Lower lobe of right lung (tissue), 2 donors: ENCODE data around the gene ZMIZ1. TPM values are rescaled to one million over a fixed set of nuclear protein-coding genes. Genes with fewer than 3 reads are reported as not detected.

Experiments
- ATAC-seq, 2 donors: fragments of 200-7000 bp; cut with Tn5 transposase; one replicate each; pipeline ENCODE4 v1.9.1; 2020 to 2022; ENCODE audit warnings: mild to moderate bottlenecking in 2 of 2, moderate library complexity in 2 of 2
- DNase-seq: peaks from one replicate; pipeline ENCODE4 v3.0.0-alpha.2; 2020
- H3K27ac ChIP-seq: fragments of 200-600 bp; one replicate; pipeline ENCODE4 v1.8.0; 2022
- H3K27me3 ChIP-seq: fragments of 200-600 bp; one replicate; pipeline ENCODE4 v1.8.0; 2022; ENCODE audit warnings: low read depth
- H3K36me3 ChIP-seq: fragments of 200-600 bp; one replicate; pipeline ENCODE4 v1.8.0; 2022; ENCODE audit warnings: mild to moderate bottlenecking
- H3K4me1 ChIP-seq: fragments of 200-600 bp; one replicate; pipeline ENCODE4 v1.8.0; 2022
- H3K4me3 ChIP-seq: fragments of 200-600 bp; one replicate; pipeline ENCODE4 v1.8.0; 2022; ENCODE audit warnings: mild to moderate bottlenecking
- H3K9me3 ChIP-seq: fragments of 200-600 bp; one replicate; pipeline ENCODE4 v1.8.0; 2022
- CTCF ChIP-seq: fragments of 200-600 bp; IDR thresholded peaks from one replicate; pipeline ENCODE4 v1.8.0; 2022; ENCODE audit warnings: antibody characterized with exemption, mild to moderate bottlenecking
- intact Hi-C: fragments of 100-400 bp; cut with DNase I; formaldehyde crosslinking; loops from one replicate; pipeline ENCODE4 v1.11.0; 2022
- total RNA-seq: library from RNA; stranded (reverse); fragmentation: NEBNext Ultra II Directional; extraction: Animal tissue kit (Norgen Biotek cat#: 25700); gene quantifications from one replicate; pipeline ENCODE4 v1.2.1, GENCODE V29; 2021
- donor health status: DM: no; HTN: yes; CAD: no; lungs with severe emphysema.

The ZMIZ1 gene
- total RNA-seq, 1 donor from 2014 or later: 102 TPM

- Histone ChIP-seq H3K27ac (peak overlapping the region; percentile 73), H3K27me3 (no peaks in the 10 kb centered on the region), H3K4me1 (peaks cover 84% of the 10 kb centered on the region), H3K4me3 (no peak overlapping the region), H3K9me3 (no peaks in the 10 kb centered on the region), H3K36me3 (peaks cover 20% of the 10 kb centered on the region)
- intact Hi-C loops: no loop called here
- no peak for TF ChIP-seq CTCF
- DNase-seq (no peak), ATAC-seq (no peak)
Measured at GRCh38 chr10:79238158-79238520, 169.4 kb downstream of the ZMIZ1 start.

GRCh38 chr10:79238606-79239005, 169.8 kb downstream of the ZMIZ1 start:
- H3K27ac ChIP-seq: peak overlapping the region; percentile 73
- no peaks in the 10 kb centered on the region for H3K27me3 ChIP-seq
- no peak for TF ChIP-seq CTCF
- no peak for ATAC-seq
- no peak for DNase-seq
- H3K4me3 ChIP-seq: no peak overlapping the region
- intact Hi-C loops: no loop called here
- no peaks in the 10 kb centered on the region for H3K9me3 ChIP-seq
- peaks cover 18% of the 10 kb centered on the region for H3K36me3 ChIP-seq
- peaks cover 85% of the 10 kb centered on the region for H3K4me1 ChIP-seq

DNA sequence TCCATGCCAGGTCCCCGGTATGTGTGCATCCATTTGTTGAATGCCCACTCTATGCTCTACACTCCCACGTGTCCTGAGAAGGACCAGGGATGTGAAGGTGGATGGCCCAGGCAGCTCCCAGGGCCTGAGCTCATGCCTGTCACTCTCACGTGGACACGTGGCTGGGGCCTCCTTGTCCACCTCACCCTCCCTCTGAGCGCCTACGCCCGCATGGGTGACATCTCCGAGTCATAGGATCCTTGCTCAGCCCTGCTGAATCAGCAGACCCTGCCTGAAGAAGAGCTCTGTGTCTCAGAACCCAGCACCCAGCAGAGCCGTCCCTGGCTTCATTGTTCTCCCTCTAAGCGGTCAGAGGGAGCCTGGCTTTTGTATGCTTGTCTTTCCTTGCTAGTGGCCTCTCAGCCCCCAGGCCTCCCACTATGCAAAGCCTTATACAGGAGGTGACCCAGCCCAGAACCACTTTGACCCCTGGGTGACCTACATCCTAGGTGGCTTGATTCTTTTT, 170.6 kb downstream of the ZMIZ1 start:
- H3K27ac ChIP-seq: peak overlapping the region; percentile 73
- no peak overlapping the region for H3K4me3 ChIP-seq
- no peaks in the 10 kb centered on the region for H3K27me3 ChIP-seq
- no peak for TF ChIP-seq CTCF
- H3K36me3 ChIP-seq: peaks cover 18% of the 10 kb centered on the region
- peaks cover 87% of the 10 kb centered on the region for H3K4me1 ChIP-seq
- H3K9me3 ChIP-seq: no peaks in the 10 kb centered on the region
- intact Hi-C loops: no loop called here
- peak; percentile 86 for DNase-seq
- ATAC-seq: peak; percentile 24 to 30

DNA sequence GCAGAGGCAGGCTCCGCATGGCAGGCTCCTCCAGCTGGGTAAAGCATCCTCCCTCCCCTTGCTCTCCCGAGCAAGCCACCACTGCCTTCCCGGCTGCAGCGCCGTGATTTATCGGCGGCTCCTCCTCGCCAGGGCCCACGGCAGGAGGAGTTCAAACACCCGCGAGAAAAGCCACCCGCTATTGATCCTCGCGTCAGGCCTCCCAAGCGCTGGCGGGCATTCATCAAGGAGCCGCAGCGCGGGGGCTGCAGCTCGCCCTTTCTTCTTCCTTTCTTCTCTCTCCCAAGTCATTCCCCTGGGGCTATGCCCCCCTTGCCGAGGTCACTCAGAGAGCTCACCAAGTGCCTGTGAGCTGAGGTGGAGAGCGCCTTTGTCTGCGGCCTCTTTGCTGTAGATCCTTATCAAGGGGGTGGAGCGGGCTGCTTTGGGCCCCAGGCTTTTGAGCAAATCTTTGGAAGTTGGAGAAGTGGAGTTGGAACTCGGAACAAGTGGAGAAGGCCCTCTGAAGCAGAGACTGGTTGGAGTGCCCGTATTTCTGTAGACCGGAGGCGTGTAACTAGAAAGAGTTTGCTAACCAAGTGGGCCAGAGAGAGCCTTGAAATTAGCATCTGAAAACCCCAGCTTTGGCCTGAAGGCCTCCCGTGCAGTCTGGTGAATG, 171.3 kb downstream of the ZMIZ1 start:
- H3K4me1 ChIP-seq: peaks cover 87% of the 10 kb centered on the region
- peak overlapping the region; percentile 73 for H3K27ac ChIP-seq
- DNase-seq: peak; percentile 67
- TF ChIP-seq CTCF: no peak
- intact Hi-C loops: no loop called here
- ATAC-seq: peak; percentile 16 to 17
- H3K9me3 ChIP-seq: no peaks in the 10 kb centered on the region
- H3K36me3 ChIP-seq: peaks cover 12% of the 10 kb centered on the region
- no peaks in the 10 kb centered on the region for H3K27me3 ChIP-seq
- H3K4me3 ChIP-seq: no peak overlapping the region

DNA sequence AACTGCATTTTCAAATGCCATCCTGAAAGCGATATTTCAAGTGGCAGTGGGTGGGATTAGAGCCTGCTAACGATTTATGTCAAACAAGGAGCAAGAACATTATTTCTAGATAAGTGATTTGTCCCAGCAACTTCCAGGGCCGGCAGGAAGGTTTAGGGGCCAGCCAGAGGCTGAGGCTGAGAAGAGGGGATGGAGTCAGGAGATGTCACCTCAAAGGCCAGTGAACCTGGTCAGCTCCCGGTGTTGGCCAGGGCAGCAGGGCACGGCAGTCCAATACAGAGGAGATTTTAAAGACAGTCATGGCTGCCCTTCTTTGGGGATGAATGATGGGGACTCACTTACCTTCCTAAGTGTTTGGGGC, 172.8 kb downstream of the ZMIZ1 start:
- Histone ChIP-seq H3K27me3 (no peaks in the 10 kb centered on the region), H3K27ac (peak overlapping the region; percentile 73), H3K36me3 (peaks cover under 1% of the 10 kb centered on the region), H3K4me1 (peaks cover 87% of the 10 kb centered on the region), H3K9me3 (no peaks in the 10 kb centered on the region), H3K4me3 (peak overlapping the region; percentile 54)
- intact Hi-C loops: no loop called here
- no peak for DNase-seq
- TF ChIP-seq CTCF: no peak
- no peak for ATAC-seq
